GM12878 (cell line): ENCODE data around the gene SHOC2. TPM values are rescaled to one million over a fixed set of nuclear protein-coding genes. Genes with fewer than 3 reads are reported as not detected.

ENCODE experiments used
- ATAC-seq: fragments of 200-7000 bp; cut with Tn5 transposase; 3 replicates; pipeline ENCODE4 v1.9.1; 2020; ENCODE audit warnings: mild to moderate bottlenecking, moderate library complexity
- BruUV-seq: library from RNA; stranded (reverse); fragments of 400-500 nt; replicated peaks from 2 replicates; lab custom pipeline; 2021; lab: Mats Ljungman, UMichigan
- CTCF ChIA-PET: fragments of 300-600 bp; sonication (Branson Sonifier 250); formaldehyde crosslinking; extraction: SDS; loops from one replicate; lab custom pipeline; 2021; ENCODE audit warnings: inconsistent platforms; lab: Yijun Ruan, JAX
- POLR2A ChIA-PET: fragments of 350-600 bp; formaldehyde crosslinking; extraction: SDS; loops from one replicate; lab custom pipeline; 2021; ENCODE audit warnings: inconsistent platforms; lab: Charles Lee
- RAD21 ChIA-PET: fragments of 300-600 bp; sonication (Branson Sonifier 250); formaldehyde crosslinking; loops from one replicate; lab custom pipeline; 2023; ENCODE audit warnings: antibody characterized with exemption; ENCODE audit not compliant: unreplicated experiment; lab: Charles Lee
- SMC1A ChIA-PET: fragments of 300-600 bp; sonication (Branson Sonifier 250); formaldehyde crosslinking; loops from one replicate; lab custom pipeline; 2023; ENCODE audit not compliant: unreplicated experiment, uncharacterized antibody; lab: Charles Lee
- DNase-seq: peaks from one replicate; pipeline ENCODE4 v3.0.0-alpha.2; 2011; ENCODE audit warnings: low read depth, low spot score
- FAIRE-seq: peaks from 3 replicates; lab custom pipeline; 2011; peaks lifted over from hg19 to GRCh38; lab: Jason Lieb, UNC
- H2AFZ ChIP-seq: 2 replicates; pipeline ENCODE4 v1.6.0; 2011; ENCODE audit warnings: low read depth, low read length, control low read depth; ENCODE audit not compliant: control insufficient read depth
- H3K27ac ChIP-seq: 2 replicates; pipeline ENCODE4 v1.5.1; 2011; ENCODE audit warnings: control low read depth; ENCODE audit not compliant: control insufficient read depth, insufficient read depth
- H3K27me3 ChIP-seq, 2 experiments: replicated peaks in 1 of 2; 2 replicates each; pipeline versions ENCODE4 v1.6.0 to v1.6.1; 2011; ENCODE audit warnings: low read length in 1 of 2; ENCODE audit not compliant: control insufficient read depth in 2 of 2, insufficient read depth in 2 of 2
- H3K36me3 ChIP-seq, 2 experiments: 2 replicates each; pipeline ENCODE4 v1.5.1; 2011; ENCODE audit warnings: low read length in 1 of 2; ENCODE audit not compliant: control insufficient read depth in 2 of 2, insufficient read depth in 2 of 2
- H3K4me1 ChIP-seq: 2 replicates; pipeline ENCODE4 v1.6.1; 2011; ENCODE audit warnings: mild to moderate bottlenecking, low read length, moderate library complexity, mixed read lengths; ENCODE audit not compliant: control insufficient read depth, insufficient read depth
- H3K4me2 ChIP-seq: 2 replicates; pipeline ENCODE4 v1.6.0; 2011; ENCODE audit warnings: control low read depth; ENCODE audit not compliant: control insufficient read depth, insufficient read depth
- H3K4me3 ChIP-seq: fragments of 200-600 bp; sonication (generic); 2 replicates; pipeline ENCODE4 v1.5.1; 2016
- H3K79me2 ChIP-seq: 2 replicates; pipeline ENCODE4 v1.6.0; 2011; ENCODE audit warnings: low read length; ENCODE audit not compliant: control insufficient read depth, insufficient read depth
- H3K9ac ChIP-seq: 2 replicates; pipeline ENCODE4 v1.8.0; 2011; ENCODE audit warnings: low read length, control low read depth, mixed read lengths; ENCODE audit not compliant: control insufficient read depth, insufficient read depth
- H3K9me3 ChIP-seq: replicated peaks from 3 replicates; pipeline ENCODE4 v1.5.1; 2011; ENCODE audit warnings: mild to moderate bottlenecking, low read length; ENCODE audit not compliant: control insufficient read depth, insufficient read depth
- H4K20me1 ChIP-seq: 2 replicates; pipeline ENCODE4 v1.6.0; 2011; ENCODE audit not compliant: control insufficient read depth, insufficient read depth
- BCLAF1 ChIP-seq: fragments of 450-650 bp; IDR thresholded peaks from 2 replicates; pipeline ENCODE4 v1.6.1; 2017; ENCODE audit warnings: antibody characterized with exemption, mild to moderate bottlenecking, moderate library complexity
- POLR2A ChIP-seq: IDR thresholded peaks from 2 replicates; pipeline ENCODE4 v1.6.1; 2011; ENCODE audit warnings: low read depth, mild to moderate bottlenecking, low read length
- ZBED1 ChIP-seq: IDR thresholded peaks from 2 replicates; pipeline ENCODE4 v1.6.1; 2016; ENCODE audit warnings: borderline replicate concordance
- WGBS: methylation state at CpG from one replicate; pipeline ENCODE4 v1.1.6; 2016; ENCODE audit warnings: low lambda C conversion rate; ENCODE audit not compliant: insufficient replicate concordance, insufficient coverage; ENCODE audit errors: missing lambda C conversion rate; 5-methylcytosine and 5-hydroxymethylcytosine counted together
- in situ Hi-C: fragments of 300-500 bp; cut with MboI; formaldehyde crosslinking; loops from 9 replicates; pipeline ENCODE4 v1.14.3; 2018; ENCODE audit warnings: mixed read lengths
- intact Hi-C: fragments of 100-400 bp; cut with micrococcal nuclease; formaldehyde crosslinking; loops from one replicate; pipeline ENCODE4 v1.14.2; 2022; ENCODE audit not compliant: unreplicated experiment
- polyA plus RNA-seq, 11 experiments: library from polyadenylated mRNA; depleted of rRNA in 4 of 11; unstranded in 6 of 11; stranded (reverse) in 5 of 11; fragments of >200 nt; fragmentation: Nextera tagmentation in 4 of 11; fragmentation: Illumina TruSeq in 1 of 11; extraction: Ambion mirVana in 4 of 11; extraction: Trizol in 1 of 11; gene quantifications; 1 replicate in 1 of 11; 2 replicates in 10 of 11; pipeline versions ENCODE4 v1.2.1 to v1.2.3, GENCODE V29; 2011 to 2016; ENCODE audit warnings: inconsistent platforms in 2 of 11, missing spikeins in 2 of 11, low read depth in 1 of 11
- total RNA-seq, 4 experiments: library from RNA; depleted of rRNA in 3 of 4; stranded (reverse); fragments of >200 nt in 3 of 4; fragmentation: Illumina TruSeq in 1 of 4; extraction: Trizol in 1 of 4; gene quantifications; 2 replicates each; pipeline versions ENCODE4 v1.2.1 to v1.2.3, GENCODE V29; 2013 to 2021

SHOC2 gene
- total and polyA plus RNA-seq, 10 of the 15 experiments (the other 5 are each of a cell fraction or from before 2014, with no cell fraction given), result 24.8 to 65.3 (median 42.6) TPM

- ChIA-PET CTCF (interaction anchor here (0.7 to 2.3 kb wide), 5 partner anchors 10 to 97 kb away, joined by 3 to 13 read pairs (median 3); no protein-coding TSS in a partner anchor), SMC1A (interaction anchor here (0.6 to 15.0 kb wide), 14 partner anchors 9 to 127 kb away, joined by 3 to 221 read pairs (median 4); no protein-coding TSS in a partner anchor), POLR2A (interaction anchor here (1.0 to 2.6 kb wide), 5 partner anchors 10 to 35 kb away, joined by 3 to 12 read pairs (median 6); partner anchors contain the start of gene BBIP1), RAD21 (interaction anchor here (3.0 to 3.7 kb wide), 2 partner anchors 17 to 98 kb away, joined by 15 to 19 read pairs; partner anchors contain the start of genes BBIP1 and SHOC2)
- Histone ChIP-seq H3K27ac (no peak overlapping the region), H3K79me2 (peaks cover 2% of the 10 kb centered on the region; the same call in 1 of the 2 replicates), H4K20me1 (no peaks in the 10 kb centered on the region), H3K4me1 (peaks cover 7% of the 10 kb centered on the region; the same call in 1 of the 2 replicates), H3K4me2 (no peak overlapping the region), H3K9me3 (no peaks in the 10 kb centered on the region), H2AFZ (no peak overlapping the region), H3K9ac (no peak overlapping the region), H3K4me3 (no peak overlapping the region), H3K27me3 (no peaks in the 10 kb centered on the region), H3K36me3 (peaks cover 0 to 14% of the 10 kb centered on the region in 2 experiments; a peak in 3 of 4 replicates)
- no peak for FAIRE-seq
- intact Hi-C loops, result loop anchor here (5.0 kb wide), 1 partner anchor 289 kb away; no protein-coding TSS in a partner anchor
- no peak for ATAC-seq
- DNase-seq, result no peak
- in situ Hi-C loops, result loop anchor here (5.0 to 10.0 kb wide), 2 partner anchors 294 to 304 kb away; no protein-coding TSS in a partner anchor
- BruUV-seq, result no TSS peak
- TF ChIP-seq ZBED1 (0 out of 2 replicates have a peak, but pooled peaks have one; percentile 22), BCLAF1 (no peak), POLR2A (peak; percentile 43; the same call in 1 of the 2 replicates)
- 97% methylated on average over 2 of the region's 2 CpGs for WGBS
Observed at GRCh38 chr10:110900983-110901382, 18.4 kb upstream of the SHOC2 start.
